Panc1 (cell line): Measurements from ENCODE around the gene CCDC116.

ENCODE experiments used
- POLR2AphosphoS5 ChIP-seq: IDR thresholded peaks from 2 replicates; pipeline ENCODE4 v1.6.1; 2012; ENCODE audit warnings: mild to moderate bottlenecking, low read depth, low read length, moderate library complexity
- SIN3A ChIP-seq: IDR thresholded peaks from 2 replicates; pipeline ENCODE4 v1.6.1; 2012; ENCODE audit warnings: low read depth, mild to moderate bottlenecking, low read length, moderate library complexity, borderline replicate concordance; ENCODE audit not compliant: insufficient read depth
- TF ChIP-seq, protein P1 (sequence below): fragments of 450-650 bp; IDR thresholded peaks from 2 replicates; pipeline ENCODE4 v1.5.1; 2017; ENCODE audit warnings: mild to moderate bottlenecking
- TF ChIP-seq, protein P2 (sequence below), 2 experiments: IDR thresholded peaks; 2 replicates each; pipeline ENCODE4 v1.6.1; 2011 to 2012; ENCODE audit warnings: low read depth in 2 of 2, control low read depth in 1 of 2, low read length in 1 of 2, mild to moderate bottlenecking in 1 of 2, moderate library complexity in 1 of 2; ENCODE audit not compliant: insufficient read depth in 1 of 2

DNA sequence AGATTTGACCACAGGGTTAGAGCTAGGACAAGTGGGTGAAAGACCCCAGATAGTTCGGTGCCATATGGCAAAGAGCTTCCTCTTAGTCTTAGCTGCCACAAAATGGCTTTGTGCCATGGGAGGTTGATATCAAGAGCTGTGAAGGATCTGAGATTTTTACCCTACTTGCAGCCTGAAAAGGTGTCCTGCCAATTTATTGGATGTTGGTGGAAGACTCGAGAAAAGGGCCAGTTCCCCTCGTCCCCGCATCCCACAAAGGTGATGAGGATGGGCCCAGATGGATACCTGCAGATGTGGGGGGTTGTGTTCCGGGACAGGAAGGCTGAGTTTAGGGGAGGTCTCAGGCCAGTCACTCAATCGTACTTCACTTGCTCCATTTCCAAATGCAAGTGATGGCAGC, 30.0 kb upstream of the CCDC116 start:
- no peak for TF ChIP-seq POLR2AphosphoS5
- no peak for TF ChIP-seq SIN3A
- TF ChIP-seq, protein P1, sequence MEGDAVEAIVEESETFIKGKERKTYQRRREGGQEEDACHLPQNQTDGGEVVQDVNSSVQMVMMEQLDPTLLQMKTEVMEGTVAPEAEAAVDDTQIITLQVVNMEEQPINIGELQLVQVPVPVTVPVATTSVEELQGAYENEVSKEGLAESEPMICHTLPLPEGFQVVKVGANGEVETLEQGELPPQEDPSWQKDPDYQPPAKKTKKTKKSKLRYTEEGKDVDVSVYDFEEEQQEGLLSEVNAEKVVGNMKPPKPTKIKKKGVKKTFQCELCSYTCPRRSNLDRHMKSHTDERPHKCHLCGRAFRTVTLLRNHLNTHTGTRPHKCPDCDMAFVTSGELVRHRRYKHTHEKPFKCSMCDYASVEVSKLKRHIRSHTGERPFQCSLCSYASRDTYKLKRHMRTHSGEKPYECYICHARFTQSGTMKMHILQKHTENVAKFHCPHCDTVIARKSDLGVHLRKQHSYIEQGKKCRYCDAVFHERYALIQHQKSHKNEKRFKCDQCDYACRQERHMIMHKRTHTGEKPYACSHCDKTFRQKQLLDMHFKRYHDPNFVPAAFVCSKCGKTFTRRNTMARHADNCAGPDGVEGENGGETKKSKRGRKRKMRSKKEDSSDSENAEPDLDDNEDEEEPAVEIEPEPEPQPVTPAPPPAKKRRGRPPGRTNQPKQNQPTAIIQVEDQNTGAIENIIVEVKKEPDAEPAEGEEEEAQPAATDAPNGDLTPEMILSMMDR = no peak
- TF ChIP-seq, protein P2, sequence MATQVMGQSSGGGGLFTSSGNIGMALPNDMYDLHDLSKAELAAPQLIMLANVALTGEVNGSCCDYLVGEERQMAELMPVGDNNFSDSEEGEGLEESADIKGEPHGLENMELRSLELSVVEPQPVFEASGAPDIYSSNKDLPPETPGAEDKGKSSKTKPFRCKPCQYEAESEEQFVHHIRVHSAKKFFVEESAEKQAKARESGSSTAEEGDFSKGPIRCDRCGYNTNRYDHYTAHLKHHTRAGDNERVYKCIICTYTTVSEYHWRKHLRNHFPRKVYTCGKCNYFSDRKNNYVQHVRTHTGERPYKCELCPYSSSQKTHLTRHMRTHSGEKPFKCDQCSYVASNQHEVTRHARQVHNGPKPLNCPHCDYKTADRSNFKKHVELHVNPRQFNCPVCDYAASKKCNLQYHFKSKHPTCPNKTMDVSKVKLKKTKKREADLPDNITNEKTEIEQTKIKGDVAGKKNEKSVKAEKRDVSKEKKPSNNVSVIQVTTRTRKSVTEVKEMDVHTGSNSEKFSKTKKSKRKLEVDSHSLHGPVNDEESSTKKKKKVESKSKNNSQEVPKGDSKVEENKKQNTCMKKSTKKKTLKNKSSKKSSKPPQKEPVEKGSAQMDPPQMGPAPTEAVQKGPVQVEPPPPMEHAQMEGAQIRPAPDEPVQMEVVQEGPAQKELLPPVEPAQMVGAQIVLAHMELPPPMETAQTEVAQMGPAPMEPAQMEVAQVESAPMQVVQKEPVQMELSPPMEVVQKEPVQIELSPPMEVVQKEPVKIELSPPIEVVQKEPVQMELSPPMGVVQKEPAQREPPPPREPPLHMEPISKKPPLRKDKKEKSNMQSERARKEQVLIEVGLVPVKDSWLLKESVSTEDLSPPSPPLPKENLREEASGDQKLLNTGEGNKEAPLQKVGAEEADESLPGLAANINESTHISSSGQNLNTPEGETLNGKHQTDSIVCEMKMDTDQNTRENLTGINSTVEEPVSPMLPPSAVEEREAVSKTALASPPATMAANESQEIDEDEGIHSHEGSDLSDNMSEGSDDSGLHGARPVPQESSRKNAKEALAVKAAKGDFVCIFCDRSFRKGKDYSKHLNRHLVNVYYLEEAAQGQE (IDR thresholded peaks at IDR 0.05; ENCODE audit: insufficient read depth in 1 of 2, low read depth in 2 of 2, low read length in 1 of 2) = no peak
